Head of caudate nucleus (tissue), 42 donors: Measurements from ENCODE around the gene PRDX5.

ENCODE experiments used
- DNase-seq, 42 donors: peaks; one replicate each; pipeline versions ENCODE4 v3.0.0 to v3.0.0-alpha.2; 2020 to 2021; ENCODE audit warnings: mixed read lengths in 7 of 42
- intact Hi-C: fragments of 100-400 bp; cut with DNase I; formaldehyde crosslinking; loops from one replicate; pipeline ENCODE4 v1.15.0; 2022

PRDX5 gene

GRCh38 chr11:64339286-64339685 lies 21.4 kb downstream of the PRDX5 start:
- no peak for DNase-seq

GRCh38 chr11:64339754-64340408 lies 22.0 kb downstream of the PRDX5 start, which contains the start of gene CCDC88B:
TSS of gene CCDC88B (plus strand) at chr11:64340204. CDS start at chr11:64340267, 63 bp downstream.
- DNase-seq, result peak in 33 of 42 donors; percentile 26 to 67 (median 44)
- intact Hi-C loops, result no loop called here

More at GRCh38 chr11:64339286-64339685, 21.4 kb downstream of the PRDX5 start:
- intact Hi-C loops, result no loop called here

GRCh38 chr11:64340671-64341335 lies 22.9 kb downstream of the PRDX5 start:
- intact Hi-C loops, result no loop called here
- DNase-seq, result peak in 25 of 42 donors; percentile 23 to 70 (median 43)

GRCh38 chr11:64341429-64341828 lies 23.5 kb downstream of the PRDX5 start:
- intact Hi-C loops, result no loop called here
- DNase-seq, result no peak

- peak; percentile 71 to 94 (median 88) for DNase-seq
- intact Hi-C loops, result no loop called here
Observed at GRCh38 chr11:64341851-64342791, 24.2 kb downstream of the PRDX5 start.

GRCh38 chr11:64342869-64343745 lies 25.2 kb downstream of the PRDX5 start:
- intact Hi-C loops, result no loop called here
- DNase-seq, result peak in 5 of 42 donors; percentile 21 to 51 (median 46)

- intact Hi-C loops, result no loop called here
- DNase-seq, result peak in 5 of 42 donors; percentile 20 to 53 (median 25)
Observed at GRCh38 chr11:64343767-64344559, 26.0 kb downstream of the PRDX5 start.

- intact Hi-C loops, result no loop called here
- DNase-seq, result no peak
Observed at GRCh38 chr11:64344787-64345186, 26.9 kb downstream of the PRDX5 start.

GRCh38 chr11:64347193-64347867 lies 29.4 kb downstream of the PRDX5 start:
- no peak for DNase-seq
- intact Hi-C loops, result no loop called here

- DNase-seq, result no peak
- intact Hi-C loops, result no loop called here
Observed at GRCh38 chr11:64348383-64349024, 30.6 kb downstream of the PRDX5 start.

- intact Hi-C loops, result no loop called here
- no peak for DNase-seq
Observed at GRCh38 chr11:64349025-64349387, 31.1 kb downstream of the PRDX5 start.

- intact Hi-C loops, result no loop called here
- DNase-seq, result no peak
Observed at GRCh38 chr11:64349404-64349803, 31.5 kb downstream of the PRDX5 start.

GRCh38 chr11:64351136-64351631 lies 33.3 kb downstream of the PRDX5 start:
- no peak for DNase-seq
- intact Hi-C loops, result no loop called here

GRCh38 chr11:64352099-64352994 lies 34.4 kb downstream of the PRDX5 start:
- no peak for DNase-seq
- intact Hi-C loops, result no loop called here

- no peak for DNase-seq
- intact Hi-C loops, result no loop called here
Observed at GRCh38 chr11:64352995-64353714, 35.2 kb downstream of the PRDX5 start.
